SK-N-SH (cell line): ENCODE results near the gene CCDC27. TPM values are rescaled to one million over a fixed set of nuclear protein-coding genes. Genes with fewer than 3 reads are reported as not detected.

ENCODE experiments used
- CTCF ChIA-PET: fragments of 300-600, 350-600 bp; formaldehyde crosslinking; extraction: SDS; loops from one replicate; lab custom pipeline; 2021; lab: Yijun Ruan, JAX
- POLR2A ChIA-PET: fragments of 350-600 bp; sonication (Branson Sonifier 250); formaldehyde crosslinking; extraction: SDS; loops from one replicate; lab custom pipeline; 2020; ENCODE audit warnings: antibody characterized with exemption, inconsistent platforms; lab: Yijun Ruan, JAX
- DNase-seq: peaks from one replicate; pipeline ENCODE4 v3.0.0; 2012
- H2AFZ ChIP-seq: fragments of 200-600 bp; sonication (generic); 2 replicates; pipeline ENCODE4 v1.8.1; 2016; ENCODE audit warnings: antibody characterized with exemption, mild to moderate bottlenecking, low read depth
- H3F3A ChIP-seq: fragments of 200-600 bp; sonication (generic); replicated peaks from 2 replicates; pipeline ENCODE3; 2016; ENCODE audit warnings: antibody characterized with exemption, mild to moderate bottlenecking; ENCODE audit not compliant: insufficient read depth
- H3K27ac ChIP-seq, 2 experiments: fragments of 200-500 bp in 1 of 2; fragments of 200-600 bp in 1 of 2; sonication (Bioruptor generic) in 1 of 2; sonication (generic), shearing (Covaris generic) in 1 of 2; 2 replicates each; pipeline versions ENCODE4 v1.5.1 to v1.6.1; 2014 to 2016; ENCODE audit warnings: low read depth in 2 of 2, inconsistent platforms in 1 of 2, low read length in 1 of 2, mild to moderate bottlenecking in 1 of 2, mixed read lengths in 1 of 2
- H3K27me3 ChIP-seq: fragments of 200-600 bp; sonication (generic), shearing (Covaris generic); 2 replicates; pipeline ENCODE4 v1.6.1; 2016; ENCODE audit warnings: mixed run types; ENCODE audit not compliant: insufficient read depth
- H3K36me3 ChIP-seq, 2 experiments: fragments of 200-500 bp in 1 of 2; fragments of 200-600 bp in 1 of 2; sonication (Bioruptor generic) in 1 of 2; sonication (generic) in 1 of 2; replicated peaks in 1 of 2; 2 replicates each; pipeline versions ENCODE3 to v1.5.1; 2014 to 2016; ENCODE audit warnings: low read length in 1 of 2, mild to moderate bottlenecking in 1 of 2; ENCODE audit not compliant: insufficient read depth in 2 of 2, control insufficient read depth in 1 of 2
- H3K4me1 ChIP-seq, 2 experiments: fragments of 200-500 bp in 1 of 2; fragments of 200-600 bp in 1 of 2; sonication (Bioruptor generic) in 1 of 2; sonication (generic), shearing (Covaris generic) in 1 of 2; 2 replicates each; pipeline versions ENCODE4 v1.5.1 to v1.6.1; 2014 to 2016; ENCODE audit warnings: low read depth in 1 of 2, low read length in 1 of 2, mixed run types in 1 of 2; ENCODE audit not compliant: insufficient read depth in 2 of 2, control insufficient read depth in 1 of 2
- H3K4me2 ChIP-seq: fragments of 200-600 bp; sonication (generic), shearing (Covaris generic); 2 replicates; pipeline ENCODE4 v1.6.1; 2017; ENCODE audit warnings: mixed run types
- H3K4me3 ChIP-seq, 2 experiments: fragments of 200-500 bp in 1 of 2; fragments of 200-600 bp in 1 of 2; sonication (Bioruptor generic) in 1 of 2; sonication (generic), shearing (Covaris generic) in 1 of 2; 2 replicates each; pipeline versions ENCODE4 v1.5.1 to v1.8.1; 2014 to 2016; ENCODE audit warnings: low read depth in 2 of 2, inconsistent platforms in 1 of 2, low read length in 1 of 2, mild to moderate bottlenecking in 1 of 2, mixed read lengths in 1 of 2, moderate library complexity in 1 of 2
- H3K79me2 ChIP-seq: fragments of 200-600 bp; sonication (generic); 2 replicates; pipeline ENCODE4 v1.8.1; 2017; ENCODE audit warnings: mild to moderate bottlenecking; ENCODE audit not compliant: insufficient read depth
- H3K9ac ChIP-seq: fragments of 200-600 bp; sonication (generic); 2 replicates; pipeline ENCODE4 v1.6.1; 2017; ENCODE audit warnings: mixed run types
- H3K9me2 ChIP-seq: fragments of 200-600 bp; sonication (generic); 2 replicates; pipeline ENCODE4 v1.6.1; 2017; ENCODE audit warnings: mixed run types
- H3K9me3 ChIP-seq: fragments of 200-600 bp; sonication (generic); 2 replicates; pipeline ENCODE4 v1.6.1; 2017; ENCODE audit warnings: mixed run types, mild to moderate bottlenecking, moderate library complexity
- H4K20me1 ChIP-seq: fragments of 200-600 bp; sonication (generic); 2 replicates; pipeline ENCODE4 v1.6.1; 2017; ENCODE audit warnings: mild to moderate bottlenecking, mixed run types; ENCODE audit not compliant: insufficient read depth
- CHD2 ChIP-seq: fragments of 150-350 bp; IDR thresholded peaks from 2 replicates; pipeline ENCODE4 v1.6.1; 2018; ENCODE audit warnings: low read length; ENCODE audit not compliant: partially characterized antibody
- CTCF ChIP-seq: fragments of 200-600 bp; sonication (generic); IDR thresholded peaks from 2 replicates; pipeline ENCODE4 v1.6.1; 2017; ENCODE audit warnings: antibody characterized with exemption, mild to moderate bottlenecking, moderate library complexity
- FOXJ3 ChIP-seq: sonication (generic); formaldehyde crosslinking; IDR thresholded peaks from 2 replicates; pipeline ENCODE4 v1.5.1; 2020; ENCODE audit warnings: mild to moderate bottlenecking, missing genetic modification reagents
- FOXM1 ChIP-seq: IDR thresholded peaks from 2 replicates; pipeline ENCODE4 v1.4.0; 2012; ENCODE audit warnings: low read depth, mild to moderate bottlenecking
- JUND ChIP-seq: IDR thresholded peaks from 2 replicates; pipeline ENCODE4 v1.4.0; 2012
- MAX ChIP-seq: IDR thresholded peaks from 2 replicates; pipeline ENCODE4 v1.4.0; 2012; ENCODE audit warnings: low read depth
- MXI1 ChIP-seq: IDR thresholded peaks from 2 replicates; pipeline ENCODE4 v1.6.1; 2012; ENCODE audit warnings: mild to moderate bottlenecking, low read depth, low read length, improper control_type of control experiment
- NRF1 ChIP-seq: IDR thresholded peaks from 2 replicates; pipeline ENCODE4 v1.6.1; 2012; ENCODE audit warnings: low read depth, mild to moderate bottlenecking, low read length
- RAD21 ChIP-seq: IDR thresholded peaks from 2 replicates; pipeline ENCODE4 v1.6.1; 2012; ENCODE audit warnings: mild to moderate bottlenecking, low read length
- REST ChIP-seq: IDR thresholded peaks from 2 replicates; pipeline ENCODE4 v1.6.1; 2012; ENCODE audit warnings: mild to moderate bottlenecking, low read depth, low read length, moderate library complexity
- RXRA ChIP-seq: IDR thresholded peaks from 2 replicates; pipeline ENCODE4 v1.4.0; 2012; ENCODE audit warnings: low read depth, mild to moderate bottlenecking, borderline replicate concordance
- SIN3A ChIP-seq: IDR thresholded peaks from 2 replicates; pipeline ENCODE4 v1.6.1; 2012; ENCODE audit warnings: low read depth, mild to moderate bottlenecking, low read length, moderate library complexity, borderline replicate concordance
- SMC3 ChIP-seq: IDR thresholded peaks from 2 replicates; pipeline ENCODE4 v1.6.1; 2012; ENCODE audit warnings: low read depth, low read length, improper control_type of control experiment
- TCF12 ChIP-seq: IDR thresholded peaks from 2 replicates; pipeline ENCODE4 v1.4.0; 2012
- USF1 ChIP-seq: IDR thresholded peaks from 2 replicates; pipeline ENCODE4 v1.4.0; 2012; ENCODE audit warnings: low read depth, borderline replicate concordance
- YY1 ChIP-seq: IDR thresholded peaks from 2 replicates; pipeline ENCODE4 v1.4.0; 2012; ENCODE audit warnings: low read depth, mild to moderate bottlenecking
- ZBTB33 ChIP-seq: IDR thresholded peaks from 2 replicates; pipeline ENCODE4 v1.4.0; 2012; ENCODE audit warnings: low read depth, borderline replicate concordance
- WGBS: methylation state at CpG from one replicate; pipeline ENCODE4 v1.1.6; 2017; ENCODE audit warnings: low lambda C conversion rate; 5-methylcytosine and 5-hydroxymethylcytosine counted together
- polyA plus RNA-seq, 3 experiments: library from polyadenylated mRNA; depleted of rRNA; stranded (reverse); fragments of >200 nt; gene quantifications; 2 replicates each; pipeline ENCODE4 v1.2.3, GENCODE V29; 2012

Gene CCDC27
- polyA plus RNA-seq, 1 of the 3 experiments (the other 2 are of a cell fraction): not detected

- TF ChIP-seq ZBTB33 (no peak), TCF12 (no peak), SMC3 (no peak), MXI1 (no peak), MAX (no peak), CHD2 (no peak)
- Histone ChIP-seq H3K27ac (no peak overlapping the region; a peak in 1 of 4 replicates), H2AFZ (peak overlapping the region; percentile 87), H3K9ac (peak overlapping the region; percentile 49; the same call in 1 of the 2 replicates), H3K4me3 (peak overlapping the region; percentile 56 to 79), H3F3A (peaks cover 10% of the 10 kb centered on the region), H3K79me2 (peaks cover 4% of the 10 kb centered on the region; the same call in 1 of the 2 replicates), H3K4me2 (peak overlapping the region; percentile 75), H3K27me3 (no peaks in the 10 kb centered on the region), H3K9me2 (no peaks in the 10 kb centered on the region), H4K20me1 (no peaks in the 10 kb centered on the region), H3K36me3 (peaks cover 0 to 8% of the 10 kb centered on the region in 2 experiments), H3K4me1 (peaks cover 0 to 28% of the 10 kb centered on the region in 2 experiments; a peak in 1 of 4 replicates), H3K9me3 (no peaks in the 10 kb centered on the region)
- ChIA-PET CTCF (interaction anchor here (1.1 to 1.5 kb wide), 2 partner anchors 20 to 23 kb away, joined by 3 to 4 read pairs; no protein-coding TSS in a partner anchor), POLR2A (no interaction called here)
- no peak for DNase-seq
- 93% methylated on average over 3 of the region's 6 CpGs for WGBS
Measured at GRCh38 chr1:3747522-3747848, 4.8 kb upstream of the CCDC27 start.

GRCh38 chr1:3747903-3748302 is 4.3 kb upstream of the CCDC27 start:
- TF ChIP-seq JUND: no peak
- no peak for TF ChIP-seq FOXM1
- TF ChIP-seq RAD21: no peak
- TF ChIP-seq SIN3A: no peak
- no peak for TF ChIP-seq CHD2
- TF ChIP-seq MXI1: no peak
- no peak for TF ChIP-seq SMC3
- TF ChIP-seq YY1: no peak
- TF ChIP-seq NRF1: no peak
- no peak for TF ChIP-seq USF1
- TF ChIP-seq MAX: no peak
- no peak for TF ChIP-seq TCF12
- no peak for TF ChIP-seq CTCF
- no peak for TF ChIP-seq REST
- no peak for TF ChIP-seq FOXJ3
- no peak for TF ChIP-seq RXRA
- H3K27ac ChIP-seq: no peak overlapping the region
- H3K4me1 ChIP-seq: peaks cover 0 to 28% of the 10 kb centered on the region in 2 experiments; a peak in 1 of 4 replicates
- H3F3A ChIP-seq: peaks cover 10% of the 10 kb centered on the region
- peak overlapping the region; percentile 75 for H3K4me2 ChIP-seq
- peak overlapping the region; percentile 56 to 79; a peak in 3 of 4 replicates for H3K4me3 ChIP-seq
- peak overlapping the region; percentile 87; the same call in 1 of the 2 replicates for H2AFZ ChIP-seq
- ChIA-PET CTCF (interaction anchor here (1.1 to 1.5 kb wide), 2 partner anchors 20 to 23 kb away, joined by 3 to 4 read pairs; no protein-coding TSS in a partner anchor), POLR2A (no interaction called here)
- WGBS: 54% methylated on average over 10 of the region's 13 CpGs
- no peaks in the 10 kb centered on the region for H4K20me1 ChIP-seq
- H3K9ac ChIP-seq: no peak overlapping the region
- H3K79me2 ChIP-seq: peaks cover 4% of the 10 kb centered on the region; the same call in 1 of the 2 replicates
- no peak for DNase-seq
- H3K36me3 ChIP-seq: peaks cover 0 to 4% of the 10 kb centered on the region in 2 experiments
- no peaks in the 10 kb centered on the region for H3K27me3 ChIP-seq
- no peaks in the 10 kb centered on the region for H3K9me2 ChIP-seq
- no peaks in the 10 kb centered on the region for H3K9me3 ChIP-seq
